Measurements from ENCODE around the gene NUDT3.

NUDT3 gene

GRCh38 chr6:34316431-34317171 lies 75.9 kb downstream of the NUDT3 start:
- TF ChIP-seq EZH2 (optimal IDR thresholded peaks at IDR 0.05; ENCODE audit: low read depth, low read length) (no peak), EZH2phosphoT487 (IDR thresholded peaks at IDR 0.05; ENCODE audit: low read length) (no peak), CTCF (IDR thresholded peaks at IDR 0.05; ENCODE audit: low read length) (no peak)
- Histone ChIP-seq H4K20me1 (ENCODE audit: insufficient read depth, low read length) (no peaks in the 10 kb centered on the region), H3K4me1 (ENCODE audit: low read length) (peaks cover 52% of the 10 kb centered on the region), H3K9me3 (replicated peaks; ENCODE audit: insufficient read depth, low read length) (no peaks in the 10 kb centered on the region), H3K27ac (ENCODE audit: low read length) (peak overlapping the region; percentile 62), H3K79me2 (ENCODE audit: low read length) (peaks cover 39% of the 10 kb centered on the region), H3F3A (ENCODE audit: insufficient read depth, low read length) (peaks cover 50% of the 10 kb centered on the region), H3K9ac (ENCODE audit: low read length) (peak overlapping the region; percentile 32; the same call in 1 of the 2 replicates), H2AFZ (ENCODE audit: low read length) (no peak overlapping the region), H3K36me3 (replicated peaks; ENCODE audit: insufficient read depth, low read length) (no peaks in the 10 kb centered on the region), H3K4me3 (ENCODE audit: low read length) (no peak overlapping the region), H3K9me2 (replicated peaks; ENCODE audit: insufficient read depth, low read length) (no peaks in the 10 kb centered on the region), H3K27me3 (replicated peaks; ENCODE audit: insufficient read depth, low read length) (no peaks in the 10 kb centered on the region), H3K4me2 (ENCODE audit: low read depth, low read length) (peak overlapping the region; percentile 52)
- DNase-seq = peak; percentile 18

- Histone ChIP-seq H3K4me2 (ENCODE audit: low read depth, low read length) (peak overlapping the region; percentile 52), H3F3A (ENCODE audit: insufficient read depth, low read length) (peaks cover 50% of the 10 kb centered on the region), H3K36me3 (replicated peaks; ENCODE audit: insufficient read depth, low read length) (no peaks in the 10 kb centered on the region), H3K27me3 (replicated peaks; ENCODE audit: insufficient read depth, low read length) (no peaks in the 10 kb centered on the region), H3K4me1 (ENCODE audit: low read length) (peaks cover 52% of the 10 kb centered on the region), H3K79me2 (ENCODE audit: low read length) (peaks cover 45% of the 10 kb centered on the region), H3K9ac (ENCODE audit: low read length) (peak overlapping the region; percentile 32; the same call in 1 of the 2 replicates), H2AFZ (ENCODE audit: low read length) (peak overlapping the region; percentile 9; the same call in 1 of the 2 replicates), H3K4me3 (ENCODE audit: low read length) (peak overlapping the region; percentile 28), H3K9me3 (replicated peaks; ENCODE audit: insufficient read depth, low read length) (no peaks in the 10 kb centered on the region), H3K27ac (ENCODE audit: low read length) (peak overlapping the region; percentile 62), H3K9me2 (replicated peaks; ENCODE audit: insufficient read depth, low read length) (no peaks in the 10 kb centered on the region), H4K20me1 (ENCODE audit: insufficient read depth, low read length) (no peaks in the 10 kb centered on the region)
- peak; percentile 53 for DNase-seq
- no peak for TF ChIP-seq EZH2 (optimal IDR thresholded peaks at IDR 0.05; ENCODE audit: low read depth, low read length)
- TF ChIP-seq EZH2phosphoT487 (IDR thresholded peaks at IDR 0.05; ENCODE audit: low read length) = no peak
- TF ChIP-seq CTCF (IDR thresholded peaks at IDR 0.05; ENCODE audit: low read length) = no peak
Observed at GRCh38 chr6:34315780-34316179, 76.7 kb downstream of the NUDT3 start.

GRCh38 chr6:34315256-34315655 lies 77.2 kb downstream of the NUDT3 start:
- Histone ChIP-seq H3K4me3 (ENCODE audit: low read length) (peak overlapping the region; percentile 28), H3K36me3 (replicated peaks; ENCODE audit: insufficient read depth, low read length) (no peaks in the 10 kb centered on the region), H2AFZ (ENCODE audit: low read length) (no peak overlapping the region), H3K27ac (ENCODE audit: low read length) (peak overlapping the region; percentile 62), H3F3A (ENCODE audit: insufficient read depth, low read length) (peaks cover 50% of the 10 kb centered on the region), H3K4me2 (ENCODE audit: low read depth, low read length) (peak overlapping the region; percentile 52), H3K9me2 (replicated peaks; ENCODE audit: insufficient read depth, low read length) (no peaks in the 10 kb centered on the region), H3K27me3 (replicated peaks; ENCODE audit: insufficient read depth, low read length) (no peaks in the 10 kb centered on the region), H4K20me1 (ENCODE audit: insufficient read depth, low read length) (no peaks in the 10 kb centered on the region), H3K9me3 (replicated peaks; ENCODE audit: insufficient read depth, low read length) (no peaks in the 10 kb centered on the region), H3K4me1 (ENCODE audit: low read length) (peaks cover 52% of the 10 kb centered on the region), H3K9ac (ENCODE audit: low read length) (peak overlapping the region; percentile 32; the same call in 1 of the 2 replicates), H3K79me2 (ENCODE audit: low read length) (peaks cover 48% of the 10 kb centered on the region)
- TF ChIP-seq EZH2 (optimal IDR thresholded peaks at IDR 0.05; ENCODE audit: low read depth, low read length) (no peak), CTCF (IDR thresholded peaks at IDR 0.05; ENCODE audit: low read length) (no peak), EZH2phosphoT487 (IDR thresholded peaks at IDR 0.05; ENCODE audit: low read length) (no peak)
- DNase-seq = peak; percentile 11
